ENCODE measurements around the gene SLC17A4.

SLC17A4 gene

DNA sequence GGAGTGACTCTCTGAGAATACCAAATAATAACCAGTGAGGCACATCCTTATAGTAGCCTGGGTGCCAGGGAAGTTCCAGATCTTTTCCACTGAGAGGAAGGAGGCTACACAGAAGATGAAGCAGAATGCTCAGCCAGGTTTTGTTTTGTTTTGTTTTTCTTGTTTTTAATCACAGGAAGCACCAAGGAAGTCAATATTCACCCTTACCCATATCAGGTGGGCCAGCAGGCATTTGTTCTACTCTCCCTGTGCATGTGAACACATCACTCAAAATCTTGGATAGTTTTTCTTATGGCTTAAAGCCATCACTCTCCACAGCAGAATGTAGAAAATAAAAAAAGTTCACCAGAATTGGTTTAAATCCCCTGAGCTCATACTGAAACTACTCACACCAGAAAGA, 66.8 kb downstream of the SLC17A4 start:
- DNase-seq (ENCODE audit: low read depth), result no peak

DNA sequence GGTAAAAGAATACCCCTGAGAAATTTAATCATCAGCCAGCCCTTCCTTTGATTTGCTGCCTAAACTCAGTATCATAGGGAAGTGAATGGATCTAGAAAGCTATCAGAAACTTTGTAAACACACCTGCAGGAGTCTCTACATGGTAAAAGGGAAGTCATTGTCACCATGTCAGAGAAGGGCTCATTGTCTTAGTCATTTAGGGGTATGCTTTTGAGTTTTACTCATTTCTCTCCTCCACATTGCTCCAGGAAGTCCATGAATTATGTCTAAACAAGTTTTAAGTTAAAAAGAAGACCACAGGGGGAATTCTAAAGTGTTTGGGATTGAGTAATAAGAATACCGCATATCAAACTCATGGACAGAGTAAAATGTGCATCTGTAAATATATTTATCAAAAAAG, 74.8 kb downstream of the SLC17A4 start:
- no peak for DNase-seq (ENCODE audit: low read depth)

DNA sequence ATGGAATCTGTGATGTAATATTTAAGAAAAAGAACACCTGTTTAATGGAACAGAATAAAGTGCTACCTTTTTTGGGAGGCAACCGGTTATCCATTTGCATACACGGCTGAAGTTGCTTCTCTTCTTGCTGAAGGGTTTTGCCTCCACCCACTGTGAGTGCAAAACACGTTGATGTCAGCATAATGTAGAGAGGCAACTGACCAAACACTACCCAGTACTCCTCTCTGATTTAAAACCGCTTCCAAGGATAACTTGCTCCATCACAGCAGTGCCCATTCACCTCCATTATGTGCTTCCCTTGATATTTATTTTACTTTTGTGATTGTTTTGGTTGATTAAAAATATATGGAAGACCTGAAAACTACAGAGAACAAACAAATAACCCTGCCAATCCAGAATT, 75.9 kb downstream of the SLC17A4 start:
- DNase-seq (ENCODE audit: low read depth), result no peak
